HL-60 (cell line): Measurements from ENCODE around the gene GNGT2.
A peak's percentile ranks its signal among the peaks of the same experiment; 100 is the strongest.

Experiments
- DNase-seq, 2 experiments: peaks; one replicate each; pipeline ENCODE4 v3.0.0-alpha.2; 2010 to 2020; ENCODE audit warnings: low read depth in 1 of 2, low spot score in 1 of 2
- H3K27ac ChIP-seq: fragments of 250-450 bp; sonication (Bioruptor Pico); replicated peaks from 2 replicates; pipeline ENCODE4 v1.5.1; 2020; ENCODE audit warnings: mild to moderate bottlenecking, moderate library complexity
- H3K27me3 ChIP-seq: fragments of 250-450 bp; sonication (Bioruptor Pico); 2 replicates; pipeline ENCODE4 v1.5.1; 2021; ENCODE audit warnings: mild to moderate bottlenecking, moderate library complexity; ENCODE audit not compliant: insufficient read depth, poor library complexity, severe bottlenecking
- H3K4me3 ChIP-seq: replicated peaks from 2 replicates; pipeline ENCODE4 v1.5.1; 2011; ENCODE audit warnings: mild to moderate bottlenecking, control low read depth, low read length; ENCODE audit not compliant: insufficient read depth
- GABPA ChIP-seq: IDR thresholded peaks from 2 replicates; pipeline ENCODE4 v1.6.1; 2012; ENCODE audit warnings: low read depth
- POLR2AphosphoS5 ChIP-seq: IDR thresholded peaks from 2 replicates; pipeline ENCODE4 v1.6.1; 2012; ENCODE audit warnings: low read depth
- SPI1 ChIP-seq: IDR thresholded peaks from 2 replicates; pipeline ENCODE4 v1.6.1; 2012; ENCODE audit warnings: low read depth, mild to moderate bottlenecking, borderline replicate concordance
- TF ChIP-seq, protein P1 (sequence below): IDR thresholded peaks from 2 replicates; pipeline ENCODE4 v1.6.1; 2012; ENCODE audit warnings: low read depth; ENCODE audit not compliant: insufficient replicate concordance
- TF ChIP-seq, protein P2 (sequence below): IDR thresholded peaks from one replicate; pipeline ENCODE4 v1.5.1; 2011; ENCODE audit warnings: low read length, control low read depth, inconsistent platforms; ENCODE audit not compliant: insufficient read depth

GNGT2 gene

DNA sequence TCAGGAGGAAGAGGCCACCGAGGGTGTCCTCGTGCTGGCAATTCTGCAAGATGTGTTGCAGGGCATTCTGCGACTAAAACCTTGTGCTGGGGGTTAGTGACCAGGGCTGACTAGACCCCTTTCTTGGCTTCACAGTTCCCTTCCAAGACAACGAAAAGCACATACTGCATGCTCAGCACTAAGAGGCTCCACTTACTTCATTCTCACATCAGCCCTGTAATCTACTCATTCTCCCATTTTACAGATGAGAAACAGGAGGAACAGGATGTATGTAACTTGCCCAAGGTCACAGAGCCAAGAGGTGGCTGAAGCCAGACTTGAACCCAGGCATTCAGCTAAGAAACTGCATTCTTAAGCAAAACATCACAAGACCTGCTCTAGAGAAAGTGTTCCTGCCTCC is 25.5 kb upstream of the GNGT2 start:
- TF ChIP-seq SPI1 (no peak), GABPA (no peak), POLR2AphosphoS5 (no peak)
- TF ChIP-seq, protein P1, sequence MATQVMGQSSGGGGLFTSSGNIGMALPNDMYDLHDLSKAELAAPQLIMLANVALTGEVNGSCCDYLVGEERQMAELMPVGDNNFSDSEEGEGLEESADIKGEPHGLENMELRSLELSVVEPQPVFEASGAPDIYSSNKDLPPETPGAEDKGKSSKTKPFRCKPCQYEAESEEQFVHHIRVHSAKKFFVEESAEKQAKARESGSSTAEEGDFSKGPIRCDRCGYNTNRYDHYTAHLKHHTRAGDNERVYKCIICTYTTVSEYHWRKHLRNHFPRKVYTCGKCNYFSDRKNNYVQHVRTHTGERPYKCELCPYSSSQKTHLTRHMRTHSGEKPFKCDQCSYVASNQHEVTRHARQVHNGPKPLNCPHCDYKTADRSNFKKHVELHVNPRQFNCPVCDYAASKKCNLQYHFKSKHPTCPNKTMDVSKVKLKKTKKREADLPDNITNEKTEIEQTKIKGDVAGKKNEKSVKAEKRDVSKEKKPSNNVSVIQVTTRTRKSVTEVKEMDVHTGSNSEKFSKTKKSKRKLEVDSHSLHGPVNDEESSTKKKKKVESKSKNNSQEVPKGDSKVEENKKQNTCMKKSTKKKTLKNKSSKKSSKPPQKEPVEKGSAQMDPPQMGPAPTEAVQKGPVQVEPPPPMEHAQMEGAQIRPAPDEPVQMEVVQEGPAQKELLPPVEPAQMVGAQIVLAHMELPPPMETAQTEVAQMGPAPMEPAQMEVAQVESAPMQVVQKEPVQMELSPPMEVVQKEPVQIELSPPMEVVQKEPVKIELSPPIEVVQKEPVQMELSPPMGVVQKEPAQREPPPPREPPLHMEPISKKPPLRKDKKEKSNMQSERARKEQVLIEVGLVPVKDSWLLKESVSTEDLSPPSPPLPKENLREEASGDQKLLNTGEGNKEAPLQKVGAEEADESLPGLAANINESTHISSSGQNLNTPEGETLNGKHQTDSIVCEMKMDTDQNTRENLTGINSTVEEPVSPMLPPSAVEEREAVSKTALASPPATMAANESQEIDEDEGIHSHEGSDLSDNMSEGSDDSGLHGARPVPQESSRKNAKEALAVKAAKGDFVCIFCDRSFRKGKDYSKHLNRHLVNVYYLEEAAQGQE = no peak
- TF ChIP-seq, protein P2, sequence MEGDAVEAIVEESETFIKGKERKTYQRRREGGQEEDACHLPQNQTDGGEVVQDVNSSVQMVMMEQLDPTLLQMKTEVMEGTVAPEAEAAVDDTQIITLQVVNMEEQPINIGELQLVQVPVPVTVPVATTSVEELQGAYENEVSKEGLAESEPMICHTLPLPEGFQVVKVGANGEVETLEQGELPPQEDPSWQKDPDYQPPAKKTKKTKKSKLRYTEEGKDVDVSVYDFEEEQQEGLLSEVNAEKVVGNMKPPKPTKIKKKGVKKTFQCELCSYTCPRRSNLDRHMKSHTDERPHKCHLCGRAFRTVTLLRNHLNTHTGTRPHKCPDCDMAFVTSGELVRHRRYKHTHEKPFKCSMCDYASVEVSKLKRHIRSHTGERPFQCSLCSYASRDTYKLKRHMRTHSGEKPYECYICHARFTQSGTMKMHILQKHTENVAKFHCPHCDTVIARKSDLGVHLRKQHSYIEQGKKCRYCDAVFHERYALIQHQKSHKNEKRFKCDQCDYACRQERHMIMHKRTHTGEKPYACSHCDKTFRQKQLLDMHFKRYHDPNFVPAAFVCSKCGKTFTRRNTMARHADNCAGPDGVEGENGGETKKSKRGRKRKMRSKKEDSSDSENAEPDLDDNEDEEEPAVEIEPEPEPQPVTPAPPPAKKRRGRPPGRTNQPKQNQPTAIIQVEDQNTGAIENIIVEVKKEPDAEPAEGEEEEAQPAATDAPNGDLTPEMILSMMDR = no peak
- H3K27me3 ChIP-seq = peaks cover 7% of the 10 kb centered on the region
- H3K27ac ChIP-seq = peak overlapping the region; percentile 67
- DNase-seq = no peak
- H3K4me3 ChIP-seq = no peak overlapping the region

DNA sequence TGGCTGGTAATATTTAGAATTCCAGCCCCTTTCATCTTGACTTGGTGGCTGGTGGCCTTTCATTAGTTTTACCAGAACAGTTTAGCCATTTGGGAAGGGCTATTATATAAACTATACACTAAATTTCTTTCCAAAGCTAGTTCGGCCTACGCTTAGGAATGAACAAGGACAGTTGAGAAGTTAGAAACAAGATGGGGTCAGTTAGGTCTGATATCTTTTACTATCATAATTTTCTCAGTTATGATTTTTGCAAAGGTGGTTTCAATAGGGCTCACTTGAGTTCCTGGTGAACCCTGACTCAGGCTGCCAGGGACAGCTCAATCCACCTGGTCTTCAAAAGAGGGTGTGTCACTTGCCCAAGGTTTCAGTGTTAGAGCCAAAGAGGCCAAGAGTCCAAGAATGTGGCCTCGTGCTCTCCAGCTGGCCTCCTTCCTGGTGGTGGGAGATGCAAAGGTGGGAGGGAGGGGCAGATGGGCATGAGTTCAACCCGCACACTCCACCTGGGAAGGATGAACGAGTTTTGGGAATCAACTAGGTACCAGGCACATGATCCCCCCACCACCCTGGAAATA is 24.2 kb upstream of the GNGT2 start:
- no peak for DNase-seq
- Histone ChIP-seq H3K27me3 (peaks cover 16% of the 10 kb centered on the region), H3K27ac (no peak overlapping the region), H3K4me3 (no peak overlapping the region)
- TF ChIP-seq, protein P2 = no peak

DNA sequence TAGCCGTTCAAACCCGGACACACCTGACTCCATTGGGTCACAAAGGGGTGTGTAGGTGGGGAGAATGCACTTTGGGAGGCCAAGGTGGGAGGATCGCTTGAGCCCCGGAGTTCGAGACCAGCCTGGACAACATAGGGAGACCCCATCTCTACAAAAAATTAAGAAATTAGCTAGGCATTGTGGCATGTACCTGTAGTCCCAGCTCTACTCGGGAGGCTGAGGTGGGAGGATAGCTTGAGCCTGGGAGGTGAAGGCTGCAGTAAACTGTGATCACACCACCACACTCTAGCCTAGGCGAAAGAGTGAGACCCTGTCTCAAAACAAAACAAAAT is 21.2 kb upstream of the GNGT2 start:
- TF ChIP-seq SPI1 (no peak), POLR2AphosphoS5 (no peak), GABPA (no peak)
- TF ChIP-seq, protein P2 = no peak
- TF ChIP-seq, protein P1 = no peak
- no peak overlapping the region for H3K27ac ChIP-seq
- H3K27me3 ChIP-seq = peaks cover 21% of the 10 kb centered on the region
- no peak for DNase-seq
- H3K4me3 ChIP-seq = no peak overlapping the region
